Hepatocyte (in vitro differentiated cells): ENCODE data around the gene SNX21. TPM values are rescaled to one million over a fixed set of nuclear protein-coding genes. Genes with fewer than 3 reads are reported as not detected.

Experiments used
- DNase-seq: peaks from one replicate; pipeline ENCODE4 v3.0.0-alpha.2; 2016; ENCODE audit warnings: low spot score
- H2AFZ ChIP-seq: fragments of 200-600 bp; sonication (generic); 2 replicates; pipeline ENCODE4 v1.6.0; 2016; ENCODE audit warnings: antibody characterized with exemption, mild to moderate bottlenecking
- H3K27ac ChIP-seq: fragments of 200-600 bp; sonication (generic); 2 replicates; pipeline ENCODE4 v1.5.1; 2016; ENCODE audit warnings: mild to moderate bottlenecking
- H3K27me3 ChIP-seq: fragments of 200-600 bp; sonication (generic); 2 replicates; pipeline ENCODE4 v1.6.1; 2016
- H3K36me3 ChIP-seq: fragments of 200-600 bp; sonication (generic); replicated peaks from 2 replicates; pipeline ENCODE4 v1.5.1; 2016; ENCODE audit warnings: low read depth; ENCODE audit not compliant: insufficient read depth
- H3K4me1 ChIP-seq: fragments of 200-600 bp; sonication (generic); 2 replicates; pipeline ENCODE4 v1.5.1; 2016; ENCODE audit warnings: mild to moderate bottlenecking, moderate library complexity; ENCODE audit not compliant: insufficient read depth
- H3K4me2 ChIP-seq: fragments of 200-600 bp; sonication (generic); 2 replicates; pipeline ENCODE4 v1.6.0; 2016
- H3K4me3 ChIP-seq: fragments of 200-600 bp; sonication (generic); 2 replicates; pipeline ENCODE4 v1.5.1; 2016; ENCODE audit warnings: mild to moderate bottlenecking
- H3K79me2 ChIP-seq: fragments of 200-600 bp; sonication (generic); 2 replicates; pipeline ENCODE4 v1.6.0; 2017; ENCODE audit warnings: mild to moderate bottlenecking
- H3K9me2 ChIP-seq: fragments of 200-600 bp; sonication (generic); replicated peaks from 2 replicates; pipeline ENCODE4 v1.6.0; 2017; ENCODE audit warnings: mild to moderate bottlenecking; ENCODE audit not compliant: insufficient read depth
- H3K9me3 ChIP-seq: fragments of 200-600 bp; sonication (generic); 2 replicates; pipeline ENCODE4 v1.5.1; 2016; ENCODE audit warnings: low read depth, mild to moderate bottlenecking
- H4K20me1 ChIP-seq: fragments of 200-600 bp; sonication (generic); 2 replicates; pipeline ENCODE4 v1.6.0; 2016; ENCODE audit warnings: mild to moderate bottlenecking; ENCODE audit not compliant: insufficient read depth, poor library complexity, severe bottlenecking
- CTCF ChIP-seq: fragments of 200-600 bp; sonication (generic); IDR thresholded peaks from 2 replicates; pipeline ENCODE4 v1.5.1; 2016; ENCODE audit warnings: antibody characterized with exemption, mild to moderate bottlenecking; ENCODE audit not compliant: poor library complexity
- EZH2 ChIP-seq: fragments of 200-600 bp; sonication (generic); IDR thresholded peaks from 2 replicates; pipeline ENCODE4 v1.6.1; 2016; ENCODE audit warnings: antibody characterized with exemption, mild to moderate bottlenecking, borderline replicate concordance
- EZH2phosphoT487 ChIP-seq: fragments of 200-600 bp; sonication (generic); IDR thresholded peaks from one replicate; pipeline ENCODE4 v1.6.1; 2018; ENCODE audit warnings: antibody characterized with exemption, mild to moderate bottlenecking, low read depth, moderate library complexity; ENCODE audit not compliant: unreplicated experiment, severe bottlenecking
- WGBS: methylation state at CpG from one replicate; pipeline ENCODE4 v1.1.6; 2016; ENCODE audit warnings: low lambda C conversion rate; ENCODE audit errors: missing lambda C conversion rate; 5-methylcytosine and 5-hydroxymethylcytosine counted together
- polyA plus RNA-seq: library from polyadenylated mRNA; unstranded; fragments of >200 nt; fragmentation: Nextera tagmentation; extraction: Ambion mirVana; gene quantifications from 2 replicates; pipeline ENCODE4 v1.2.1, GENCODE V29; 2016
- total RNA-seq: library from RNA; depleted of rRNA; stranded (reverse); fragments of >200 nt; gene quantifications from 2 replicates; pipeline ENCODE4 v1.2.3, GENCODE V29; 2014

The SNX21 gene
- total and polyA plus RNA-seq, 2 experiments from 2014 or later, result 30.0 to 32.1 TPM

DNA sequence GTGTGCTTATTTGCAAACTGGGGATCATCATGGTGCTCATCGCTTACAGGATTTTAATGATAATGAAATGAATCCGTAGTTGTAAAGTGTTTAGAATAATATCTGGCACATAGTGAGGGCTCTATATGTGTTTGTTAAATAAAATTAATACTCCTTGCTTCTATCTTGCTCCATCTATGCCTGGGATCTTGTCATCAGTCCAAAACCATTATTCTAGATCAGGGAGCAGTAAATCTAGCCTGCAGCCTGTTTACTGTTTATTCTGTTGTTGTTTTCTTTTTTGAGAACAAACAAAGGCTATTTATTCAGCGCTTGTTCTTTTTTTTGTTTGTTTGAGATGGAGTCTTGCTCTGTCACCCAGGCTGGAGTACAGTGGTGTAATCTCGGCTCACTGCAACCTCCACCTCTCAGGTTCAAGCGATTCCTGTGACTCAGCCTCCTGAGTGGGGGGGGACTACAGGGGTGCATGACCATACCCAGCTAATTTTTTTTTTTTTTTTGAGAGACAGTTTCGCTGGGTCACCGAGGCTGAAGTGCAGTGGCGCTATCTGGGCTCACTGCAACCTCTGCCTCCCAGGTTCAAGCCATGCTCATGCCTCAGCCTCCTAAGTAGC is 15.5 kb downstream of the SNX21 start:
- H3K9me3 ChIP-seq, result no peaks in the 10 kb centered on the region
- WGBS, result 97% methylated on average over 8 of the region's 8 CpGs
- no peaks in the 10 kb centered on the region for H3K36me3 ChIP-seq
- no peaks in the 10 kb centered on the region for H3K9me2 ChIP-seq
- no peaks in the 10 kb centered on the region for H3K4me1 ChIP-seq
- TF ChIP-seq CTCF (no peak), EZH2phosphoT487 (no peak), EZH2 (no peak)
- no peaks in the 10 kb centered on the region for H4K20me1 ChIP-seq
- H3K27ac ChIP-seq, result no peak overlapping the region
- H3K4me2 ChIP-seq, result no peak overlapping the region
- no peaks in the 10 kb centered on the region for H3K27me3 ChIP-seq
- peaks cover 10% of the 10 kb centered on the region for H3K79me2 ChIP-seq
- H2AFZ ChIP-seq, result no peak overlapping the region
- DNase-seq, result no peak
- H3K4me3 ChIP-seq, result no peak overlapping the region

GRCh38 chr20:45850238-45850637 is 16.6 kb downstream of the SNX21 start:
- Histone ChIP-seq H3K27ac (no peak overlapping the region), H3K27me3 (no peaks in the 10 kb centered on the region), H3K9me2 (no peaks in the 10 kb centered on the region), H3K4me3 (no peak overlapping the region), H2AFZ (no peak overlapping the region), H3K36me3 (no peaks in the 10 kb centered on the region), H3K4me2 (no peak overlapping the region), H3K4me1 (no peaks in the 10 kb centered on the region), H3K79me2 (peaks cover 19% of the 10 kb centered on the region), H3K9me3 (no peaks in the 10 kb centered on the region), H4K20me1 (no peaks in the 10 kb centered on the region)
- 94% methylated on average over 2 of the region's 2 CpGs for WGBS
- no peak for DNase-seq
- TF ChIP-seq EZH2, result no peak
- TF ChIP-seq EZH2phosphoT487, result no peak
- TF ChIP-seq CTCF, result no peak

- H3K36me3 ChIP-seq, result no peaks in the 10 kb centered on the region
- H3K27ac ChIP-seq, result peak overlapping the region; percentile 20
- H3K9me2 ChIP-seq, result no peaks in the 10 kb centered on the region
- no peak for DNase-seq
- no peaks in the 10 kb centered on the region for H4K20me1 ChIP-seq
- H3K4me1 ChIP-seq, result peaks cover 4% of the 10 kb centered on the region
- no peak overlapping the region for H3K4me3 ChIP-seq
- TF ChIP-seq EZH2 (no peak), CTCF (no peak), EZH2phosphoT487 (no peak)
- H3K79me2 ChIP-seq, result peaks cover 26% of the 10 kb centered on the region
- H2AFZ ChIP-seq, result no peak overlapping the region
- no peaks in the 10 kb centered on the region for H3K27me3 ChIP-seq
- H3K4me2 ChIP-seq, result no peak overlapping the region
- 46% methylated on average over 1 of the region's 1 CpG for WGBS
- H3K9me3 ChIP-seq, result no peaks in the 10 kb centered on the region
These were observed 17.3 kb downstream of the SNX21 start for GRCh38 chr20:45850926-45851325.

DNA sequence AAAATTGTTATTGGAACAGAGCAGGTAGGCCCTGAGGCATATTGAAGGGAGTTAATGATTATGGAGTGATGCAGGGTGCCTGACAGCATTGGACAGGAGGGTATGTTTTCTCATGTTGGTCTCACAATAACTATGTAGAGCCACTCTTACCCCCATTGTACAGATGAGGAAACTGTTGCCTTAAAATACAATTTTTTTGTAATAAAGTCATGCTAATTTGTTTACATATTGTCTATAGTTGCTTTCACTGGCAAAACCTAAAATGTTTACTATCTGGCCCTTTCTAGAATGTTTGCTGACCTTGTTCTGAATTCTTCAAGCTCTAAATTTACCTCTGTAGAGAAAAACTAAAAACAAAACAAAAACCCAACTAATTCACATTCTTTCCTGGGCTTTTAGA is 17.9 kb downstream of the SNX21 start:
- Histone ChIP-seq H3K27ac (peak overlapping the region; percentile 17), H3K79me2 (peaks cover 32% of the 10 kb centered on the region), H3K4me1 (peaks cover 9% of the 10 kb centered on the region), H3K9me2 (no peaks in the 10 kb centered on the region), H3K27me3 (no peaks in the 10 kb centered on the region), H3K4me2 (no peak overlapping the region), H2AFZ (no peak overlapping the region), H4K20me1 (no peaks in the 10 kb centered on the region), H3K36me3 (no peaks in the 10 kb centered on the region), H3K9me3 (no peaks in the 10 kb centered on the region), H3K4me3 (no peak overlapping the region)
- no peak for TF ChIP-seq EZH2phosphoT487
- no peak for TF ChIP-seq CTCF
- TF ChIP-seq EZH2, result no peak
- DNase-seq, result no peak
